NCI-H446 (cell line): ENCODE results near the gene CTNNA1.
A peak's percentile ranks its signal among the peaks of the same experiment; 100 is the strongest.
"Not testable (repeated sequence)": the region's sequence is repeated elsewhere in the genome, so short reads cannot be mapped to it uniquely, and the experiment has no call there.

Experiments
- DNase-seq, 2 experiments: peaks; one replicate each; lab custom pipeline; 2025; lab: John Stamatoyannopoulos, UW

CTNNA1 gene

GRCh38 chr5:138898742-138899141 is 145.5 kb downstream of the CTNNA1 start:
- no peak for DNase-seq

- DNase-seq = no peak
These were observed 147.2 kb downstream of the CTNNA1 start for GRCh38 chr5:138900281-138900965.

GRCh38 chr5:138901716-138902115 is 148.5 kb downstream of the CTNNA1 start:
- no peak for DNase-seq

- DNase-seq = no peak
These were observed 150.0 kb downstream of the CTNNA1 start for GRCh38 chr5:138903130-138903775.

GRCh38 chr5:138905541-138905940 is 152.3 kb downstream of the CTNNA1 start:
- no peak for DNase-seq

- DNase-seq = no peak
These were observed 156.5 kb downstream of the CTNNA1 start for GRCh38 chr5:138909734-138910133.

GRCh38 chr5:138910546-138911185 is 157.4 kb downstream of the CTNNA1 start:
- DNase-seq = no peak

- no peak for DNase-seq
These were observed 158.2 kb downstream of the CTNNA1 start for GRCh38 chr5:138911441-138911840.

- no peak for DNase-seq
These were observed 158.9 kb downstream of the CTNNA1 start for GRCh38 chr5:138912093-138912492.

- no peak for DNase-seq
These were observed 160.5 kb downstream of the CTNNA1 start for GRCh38 chr5:138913773-138914172.

- DNase-seq = no peak
These were observed 161.1 kb downstream of the CTNNA1 start for GRCh38 chr5:138914338-138914737.

- DNase-seq = no peak
These were observed 165.5 kb downstream of the CTNNA1 start for GRCh38 chr5:138918686-138919085.

- DNase-seq = no peak
These were observed 167.0 kb downstream of the CTNNA1 start for GRCh38 chr5:138920181-138920580.

GRCh38 chr5:138921362-138921761 is 168.1 kb downstream of the CTNNA1 start:
- DNase-seq = not testable (repeated sequence)

- no peak for DNase-seq
These were observed 169.3 kb downstream of the CTNNA1 start for GRCh38 chr5:138922494-138922893.

- no peak for DNase-seq
These were observed 171.9 kb downstream of the CTNNA1 start for GRCh38 chr5:138925090-138925635.

GRCh38 chr5:138926257-138926656 is 173.0 kb downstream of the CTNNA1 start:
- DNase-seq = no peak

- no peak for DNase-seq
These were observed 173.6 kb downstream of the CTNNA1 start for GRCh38 chr5:138926688-138927448.

- no peak for DNase-seq
These were observed 174.3 kb downstream of the CTNNA1 start for GRCh38 chr5:138927544-138927943.

- peak; percentile 9 to 81 for DNase-seq
These were observed 174.8 kb downstream of the CTNNA1 start for GRCh38 chr5:138927979-138928378.

- DNase-seq = no peak
These were observed 176.3 kb downstream of the CTNNA1 start for GRCh38 chr5:138929571-138929955.
